HG03558 (cell line): ENCODE data around the gene LBR.
"Not testable (repeated sequence)": the region's sequence is repeated elsewhere in the genome, so short reads cannot be mapped to it uniquely, and the experiment has no call there.

Experiments
- ATAC-seq: cut with Tn5 transposase; IDR thresholded peaks from one replicate; pipeline ENCODE4 v1.9.1; 2021; ENCODE audit warnings: moderate number of reproducible peaks; ENCODE audit not compliant: unreplicated experiment; ENCODE audit errors: extremely low read depth

LBR gene

DNA sequence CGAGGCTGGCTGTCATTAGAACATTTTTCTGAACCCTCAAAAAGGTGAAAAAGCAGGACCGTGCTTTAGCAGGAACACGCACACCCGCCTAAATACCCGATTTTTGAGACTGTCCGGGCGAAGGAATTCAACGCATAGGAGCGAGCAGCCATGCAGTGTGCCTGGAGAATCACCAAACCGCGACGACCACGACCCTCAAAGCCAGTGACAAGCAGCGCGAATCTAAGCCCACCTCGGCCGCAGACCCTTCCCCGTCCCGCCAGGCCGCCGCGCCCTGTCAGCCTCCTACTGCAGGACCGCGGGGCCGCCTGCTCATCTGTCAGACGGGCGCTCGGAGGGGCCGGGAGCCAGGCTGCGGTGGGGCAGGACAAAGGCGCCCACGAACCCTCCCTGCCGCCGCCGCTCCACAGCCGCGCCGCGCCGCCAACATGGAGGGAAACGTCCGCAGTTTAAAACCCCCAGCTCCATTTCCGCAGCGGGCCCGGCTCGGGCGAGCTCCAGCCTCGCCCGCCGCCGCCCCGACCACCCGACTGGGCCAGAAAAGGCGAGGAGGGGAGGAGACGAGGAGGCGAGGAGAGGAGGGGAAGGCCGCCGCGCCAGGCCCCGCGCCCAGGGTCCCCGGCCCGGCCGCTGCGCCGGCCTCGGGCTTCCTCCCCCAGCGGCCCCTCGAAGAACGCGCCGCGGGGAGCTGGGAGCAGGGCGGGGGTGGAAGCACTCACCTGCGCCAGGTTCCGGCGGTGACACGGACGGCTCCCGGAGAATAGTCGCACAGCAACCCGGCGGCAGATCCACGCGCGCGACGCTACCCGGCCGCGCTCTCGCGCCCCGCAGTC is at the start of gene LBR:
LBR (minus strand) TSS at position 804 of the 833 bp plus-strand sequence. CDS start 3,963 bp downstream, outside the sequence.
- ATAC-seq = peak; percentile 3

DNA sequence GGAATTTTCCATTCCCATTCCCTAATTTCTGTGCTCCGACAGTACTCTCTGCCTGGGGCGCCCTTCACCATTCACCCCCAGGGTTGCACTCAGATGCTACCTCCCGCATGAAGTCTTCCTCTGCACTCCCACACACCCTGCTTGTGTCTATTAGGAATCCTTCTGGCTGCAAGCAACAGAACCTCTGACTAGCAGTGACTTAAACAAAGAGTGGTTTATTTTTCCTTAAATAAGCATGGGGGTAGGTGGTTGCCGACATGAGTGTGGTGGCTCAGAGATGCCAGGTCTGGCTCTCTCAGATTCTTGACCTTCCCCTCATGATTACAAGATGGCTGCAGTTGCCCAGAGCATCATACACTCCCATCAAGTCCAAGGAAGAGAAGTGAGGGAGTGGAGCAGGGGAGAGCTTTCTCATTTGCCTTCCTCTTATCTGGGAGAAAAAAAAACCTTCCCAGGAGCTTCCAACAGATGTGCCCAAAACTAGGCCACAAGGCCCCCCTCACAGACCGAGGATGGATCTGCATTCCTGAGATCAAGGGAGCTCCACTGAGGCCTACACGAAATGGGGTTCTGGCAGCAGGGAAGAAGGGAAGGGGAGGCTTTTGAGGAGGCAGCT is 49.6 kb upstream of the LBR start:
- ATAC-seq = no peak

DNA sequence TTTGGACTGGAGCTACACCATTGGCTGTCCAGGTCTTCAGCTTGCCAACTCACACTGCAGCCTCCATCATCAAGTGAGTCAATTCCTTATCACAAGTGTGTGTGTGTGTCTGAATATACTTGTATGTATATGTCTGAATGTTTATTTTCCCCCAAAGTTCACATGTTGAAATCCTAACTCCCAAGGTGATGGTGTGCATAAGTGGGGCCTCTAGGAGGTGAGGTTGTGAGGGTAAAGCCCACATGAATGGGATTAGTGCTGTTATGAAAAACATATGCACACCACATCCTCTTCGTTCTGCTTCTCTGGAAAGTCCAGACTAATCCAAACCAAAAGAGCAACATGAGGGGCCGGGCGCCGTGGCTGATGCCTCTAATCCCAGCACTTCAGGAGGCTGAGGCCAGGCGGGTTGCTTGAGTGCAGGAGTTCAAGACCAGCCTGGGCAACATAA is 48.7 kb upstream of the LBR start:
- ATAC-seq = no peak

DNA sequence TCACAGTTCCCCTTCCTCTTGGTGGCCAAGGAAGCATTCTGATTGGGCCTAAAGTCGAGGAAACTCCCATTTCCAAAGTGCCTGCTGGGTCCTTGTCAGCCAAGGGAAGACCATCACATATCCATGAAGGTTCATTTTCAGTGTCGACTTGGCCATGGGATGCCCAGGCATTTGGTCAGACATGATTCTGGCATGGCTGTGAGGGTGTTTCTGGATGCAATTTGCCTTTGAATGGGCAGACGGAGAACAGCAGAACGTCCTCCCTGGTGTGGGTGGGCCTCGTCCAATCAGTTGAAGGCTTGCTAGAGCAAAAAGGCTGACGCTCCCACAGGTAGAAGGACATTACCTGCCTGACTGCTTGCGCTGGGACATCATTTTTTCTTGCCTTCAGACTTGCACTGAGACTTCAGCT is 48.3 kb upstream of the LBR start:
- no peak for ATAC-seq

DNA sequence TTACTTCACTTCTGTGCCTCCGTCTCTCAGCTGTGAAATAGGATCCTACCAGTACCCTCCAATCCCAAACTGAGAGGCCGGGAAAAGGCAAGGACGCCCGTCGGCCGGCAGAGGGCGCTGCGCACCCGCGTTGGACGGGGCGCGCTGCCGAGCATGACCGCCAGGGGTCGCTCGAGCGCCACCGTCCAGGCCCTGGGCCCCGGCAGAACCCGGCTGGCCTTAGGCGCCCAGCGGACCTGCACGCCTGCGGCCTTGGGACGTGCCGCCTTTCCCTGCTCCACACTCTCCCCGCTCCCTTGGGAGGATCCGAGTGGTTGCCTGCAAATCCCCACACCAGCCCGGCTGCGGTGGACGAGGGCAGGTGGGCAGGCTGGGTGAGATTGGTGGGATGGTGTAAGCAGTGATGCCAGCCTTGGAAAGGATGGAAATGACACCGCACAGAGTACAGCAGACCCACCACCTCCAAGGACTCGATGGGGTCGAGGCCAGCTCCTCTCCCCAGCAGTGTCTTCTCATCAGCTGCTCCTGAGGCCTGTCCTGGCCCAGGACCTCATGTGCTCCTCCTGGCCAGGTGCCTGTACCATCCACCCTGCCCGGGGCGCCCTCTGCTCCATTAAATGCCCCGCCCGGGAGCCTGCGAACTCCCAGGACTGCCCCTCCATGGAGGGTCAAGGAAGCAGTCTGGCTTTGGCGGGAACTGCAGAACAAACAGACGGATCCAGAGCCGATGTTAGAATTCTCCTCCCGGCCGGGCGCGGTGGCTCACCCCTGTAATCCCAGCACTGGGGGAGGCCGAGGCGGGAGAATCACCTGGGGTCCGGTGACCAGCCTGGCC is 47.4 kb upstream of the LBR start:
- peak; percentile 59 for ATAC-seq

DNA sequence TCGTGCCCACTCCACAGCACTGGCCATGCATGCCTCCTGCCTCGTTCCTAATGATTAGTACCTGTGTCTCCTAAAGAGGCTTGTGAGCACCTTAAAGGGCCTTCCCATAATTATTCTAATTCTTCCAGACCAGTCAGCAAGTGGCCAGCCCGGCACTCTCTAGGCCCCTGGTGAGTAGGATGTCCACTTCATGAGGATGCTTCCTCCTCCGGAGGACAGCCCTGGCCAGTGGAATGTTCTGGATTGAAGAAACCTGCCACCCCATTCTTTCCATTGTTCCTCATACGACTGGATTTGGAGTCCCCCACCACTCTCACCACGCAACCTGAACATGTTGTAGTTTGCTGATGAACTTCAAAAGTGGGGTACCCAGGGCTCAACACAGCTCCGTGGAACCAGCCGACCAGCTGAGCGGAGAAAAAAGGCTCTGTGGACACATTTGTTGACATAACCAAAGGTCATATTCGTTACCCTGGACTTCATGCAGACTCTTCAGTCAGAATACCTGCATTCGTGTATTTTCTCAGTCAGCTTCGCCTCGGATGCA is 46.7 kb upstream of the LBR start:
- ATAC-seq = no peak

DNA sequence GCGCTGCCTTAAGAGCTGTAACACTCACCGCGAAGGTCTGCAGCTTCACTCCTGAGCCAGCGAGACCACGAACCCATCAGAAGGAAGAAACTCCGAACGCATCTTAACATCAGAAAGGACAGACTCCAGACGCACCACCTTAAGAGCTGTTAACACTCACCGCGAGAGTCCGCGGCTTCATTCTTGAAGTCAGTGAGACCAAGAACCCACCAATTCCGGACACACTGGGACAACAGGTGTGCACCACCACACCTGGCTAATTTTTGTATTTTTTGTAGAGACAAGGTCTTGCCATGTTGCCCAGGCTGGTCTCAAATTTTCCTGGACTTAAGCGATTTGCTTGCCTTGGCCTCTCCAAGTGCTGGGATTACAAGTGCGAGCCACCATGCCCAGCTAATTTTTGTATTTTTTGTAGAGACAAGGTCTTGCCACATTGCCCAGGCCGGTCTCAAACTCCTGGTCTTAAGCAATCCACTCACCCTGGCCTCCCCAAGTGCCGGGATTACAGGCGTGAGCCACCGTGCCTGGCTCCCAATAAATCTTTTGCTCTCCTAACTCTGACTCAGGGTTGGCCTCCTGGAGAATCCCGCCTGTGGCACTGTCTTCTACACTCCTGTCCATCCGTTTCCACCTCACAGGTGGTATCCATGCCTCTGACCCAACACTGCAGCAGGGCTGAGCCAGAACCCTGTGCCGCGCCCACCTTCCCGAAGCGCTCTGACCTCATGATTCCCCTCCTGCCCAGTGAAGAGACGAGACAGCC is 46.0 kb upstream of the LBR start:
- not testable (repeated sequence) for ATAC-seq

DNA sequence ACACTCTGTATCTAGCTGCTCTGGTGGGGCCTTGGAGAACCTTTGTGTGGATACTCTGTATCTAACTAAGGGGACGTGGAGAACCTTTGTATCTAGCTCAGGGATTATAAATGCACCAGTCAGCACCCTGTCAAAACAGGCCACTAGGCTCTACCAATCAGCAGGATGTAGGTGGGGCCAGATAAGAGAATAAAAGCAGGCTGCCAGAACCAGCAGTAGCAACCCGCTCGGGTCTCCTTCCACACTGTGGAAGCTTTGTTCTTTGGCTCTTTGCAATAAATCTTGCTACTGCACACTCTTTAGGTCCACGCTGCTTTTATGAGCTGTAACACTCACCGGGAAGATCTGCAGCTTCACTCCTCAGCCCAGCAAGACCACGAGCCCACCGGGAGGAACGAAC is 45.4 kb upstream of the LBR start:
- ATAC-seq = not testable (repeated sequence)

DNA sequence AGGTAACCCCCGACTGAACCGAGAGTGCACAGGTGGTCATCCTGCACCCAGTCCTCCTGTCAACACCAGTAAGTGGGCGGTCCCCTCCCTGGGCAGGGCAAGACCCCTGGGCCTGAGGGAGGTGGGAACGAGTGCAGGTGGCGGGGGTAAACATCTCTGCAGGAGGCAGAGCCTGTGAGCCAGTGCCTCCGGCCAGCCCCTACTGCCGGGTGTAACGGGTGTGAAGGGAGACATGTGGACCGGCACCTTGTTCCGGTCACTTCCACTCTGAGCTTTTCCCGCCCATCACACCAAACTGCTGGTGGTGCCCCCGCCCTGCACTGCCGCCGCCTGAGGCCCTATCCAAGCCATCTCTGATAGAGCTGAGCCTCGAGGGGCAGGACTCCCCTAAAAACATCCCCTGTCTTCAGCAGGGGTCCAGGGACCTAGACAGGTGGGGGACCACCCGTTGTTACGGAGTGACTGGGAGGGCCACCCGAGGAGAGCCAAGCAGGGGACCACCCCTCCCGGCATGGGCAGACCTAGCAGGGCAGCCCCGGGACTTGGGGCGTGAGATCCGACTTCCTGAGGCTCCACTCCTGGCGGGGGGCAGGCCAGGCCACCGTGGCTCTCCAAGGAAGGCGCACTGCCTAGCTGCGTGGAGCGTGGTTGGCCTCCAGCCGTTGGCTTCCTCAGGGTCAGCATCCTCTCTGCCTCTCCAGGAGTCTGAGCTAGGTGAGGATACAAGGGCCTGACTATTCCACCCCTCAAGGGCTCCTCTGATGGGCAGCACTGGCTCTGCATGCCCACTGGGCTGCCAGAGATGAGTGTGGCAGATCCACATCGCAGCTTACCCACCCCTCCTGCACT is 43.8 kb upstream of the LBR start:
- no peak for ATAC-seq

DNA sequence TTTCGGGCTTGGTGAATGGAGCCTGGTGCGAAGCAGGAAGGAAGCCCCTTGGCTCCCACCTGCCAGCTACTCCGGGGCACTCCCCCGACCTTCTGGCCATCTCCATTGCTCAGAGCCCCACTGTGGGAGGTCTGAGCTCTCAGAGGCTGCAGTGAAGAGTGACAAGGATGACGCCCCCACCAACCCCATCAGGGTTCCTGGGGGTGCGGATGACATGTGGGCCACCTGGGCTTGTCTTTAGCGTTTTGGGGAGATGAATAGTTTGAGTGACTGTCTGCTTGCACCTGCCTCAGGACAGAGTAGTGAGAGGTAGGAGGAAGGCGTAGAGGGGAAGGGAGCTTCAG is 43.2 kb upstream of the LBR start:
- ATAC-seq = no peak

DNA sequence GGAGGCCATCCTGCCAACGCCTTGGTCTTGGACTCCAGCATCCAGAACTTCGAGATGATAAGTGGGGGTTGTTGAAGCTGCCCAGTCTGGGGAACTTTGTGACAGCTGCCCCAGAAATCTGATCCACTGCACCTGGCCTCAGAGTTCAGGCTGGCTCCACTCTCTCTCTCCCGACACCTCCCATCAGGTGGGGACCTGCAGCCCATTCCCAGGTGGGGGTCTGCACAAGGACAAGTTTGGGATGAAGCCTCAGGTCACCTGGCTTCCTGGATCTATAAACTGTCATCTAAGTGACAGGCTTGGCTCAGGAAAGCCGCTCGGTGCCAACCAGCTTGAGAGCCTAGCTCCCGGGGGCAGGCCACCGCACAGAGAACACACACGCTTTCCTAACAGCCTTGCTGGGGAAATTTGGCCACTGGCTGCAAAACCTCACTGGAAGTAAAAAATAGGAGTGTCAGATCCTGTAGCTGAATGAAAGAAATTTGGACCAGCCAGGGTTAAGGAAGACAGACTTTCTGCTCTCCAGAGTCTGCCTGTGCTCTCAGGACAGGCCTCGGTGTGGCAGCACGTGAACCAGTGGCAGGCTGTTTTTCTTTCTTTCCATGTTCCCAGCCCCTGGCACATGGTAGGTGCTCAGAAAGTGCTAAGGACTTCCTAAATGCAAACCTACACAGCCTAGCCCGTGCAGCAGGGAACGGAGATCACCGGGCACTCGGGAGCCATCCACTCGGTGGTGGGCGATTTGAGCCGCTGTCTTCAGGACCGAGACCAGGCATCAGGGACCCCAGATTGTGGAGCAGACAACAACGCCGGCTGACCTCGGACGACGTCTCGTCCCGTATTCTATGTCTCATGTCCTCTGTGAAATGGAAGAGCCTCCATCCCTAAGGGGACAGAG is 42.6 kb upstream of the LBR start:
- ATAC-seq = no peak

DNA sequence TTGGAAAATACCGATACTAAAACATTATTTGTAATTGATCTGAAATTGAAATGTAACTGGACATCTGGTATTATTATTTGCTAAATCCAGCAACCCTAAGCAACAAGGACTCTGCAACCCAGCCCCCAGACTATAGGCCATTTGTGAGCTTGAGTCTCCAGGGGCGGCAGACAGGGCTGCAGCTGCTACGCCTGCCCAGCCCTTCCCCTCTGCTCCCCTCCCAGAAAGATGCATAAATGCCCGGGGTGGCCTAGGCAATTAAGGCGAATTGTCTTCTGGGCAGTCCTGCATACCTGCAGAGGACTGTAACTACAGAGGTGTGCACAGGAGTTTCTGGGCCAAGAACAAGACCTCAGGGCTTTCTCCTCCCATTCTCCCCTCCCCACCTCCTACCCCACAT is 41.2 kb upstream of the LBR start:
- ATAC-seq = no peak

DNA sequence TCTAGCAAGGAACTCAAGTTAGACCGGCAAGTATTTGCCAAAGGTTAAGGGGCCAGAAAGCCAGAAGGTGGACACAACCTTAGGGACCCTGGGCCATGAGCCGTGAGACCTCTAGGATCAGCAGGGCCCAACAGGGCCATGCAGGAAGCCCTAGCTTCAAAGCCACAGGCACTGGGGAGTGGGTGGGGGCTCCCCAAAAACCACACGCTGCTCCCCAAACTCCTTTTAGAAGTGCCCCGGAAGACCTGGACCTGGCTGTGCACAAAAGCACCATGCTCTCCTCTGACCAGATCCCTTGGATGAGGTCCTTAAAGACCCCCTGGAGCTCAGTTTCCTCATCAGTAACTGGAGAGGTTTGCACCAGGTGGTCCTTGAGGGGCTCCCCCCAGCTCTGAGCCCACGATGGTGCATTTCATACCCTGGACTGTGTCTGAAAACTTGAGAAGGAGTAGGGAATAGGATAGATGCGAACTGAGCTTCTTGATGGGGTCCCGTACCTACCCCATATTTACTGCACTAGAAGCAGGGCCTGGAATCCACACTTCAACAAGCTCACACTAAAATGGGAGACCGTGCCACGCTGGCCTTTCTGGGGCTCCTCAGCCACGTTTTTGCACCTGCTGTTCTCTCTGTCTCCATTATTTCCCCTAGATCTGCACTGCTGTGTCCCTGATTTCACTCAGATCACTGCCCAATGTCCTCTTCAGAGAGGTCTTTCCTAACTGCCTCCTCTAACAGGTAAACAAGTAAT is 40.6 kb upstream of the LBR start:
- ATAC-seq = no peak

DNA sequence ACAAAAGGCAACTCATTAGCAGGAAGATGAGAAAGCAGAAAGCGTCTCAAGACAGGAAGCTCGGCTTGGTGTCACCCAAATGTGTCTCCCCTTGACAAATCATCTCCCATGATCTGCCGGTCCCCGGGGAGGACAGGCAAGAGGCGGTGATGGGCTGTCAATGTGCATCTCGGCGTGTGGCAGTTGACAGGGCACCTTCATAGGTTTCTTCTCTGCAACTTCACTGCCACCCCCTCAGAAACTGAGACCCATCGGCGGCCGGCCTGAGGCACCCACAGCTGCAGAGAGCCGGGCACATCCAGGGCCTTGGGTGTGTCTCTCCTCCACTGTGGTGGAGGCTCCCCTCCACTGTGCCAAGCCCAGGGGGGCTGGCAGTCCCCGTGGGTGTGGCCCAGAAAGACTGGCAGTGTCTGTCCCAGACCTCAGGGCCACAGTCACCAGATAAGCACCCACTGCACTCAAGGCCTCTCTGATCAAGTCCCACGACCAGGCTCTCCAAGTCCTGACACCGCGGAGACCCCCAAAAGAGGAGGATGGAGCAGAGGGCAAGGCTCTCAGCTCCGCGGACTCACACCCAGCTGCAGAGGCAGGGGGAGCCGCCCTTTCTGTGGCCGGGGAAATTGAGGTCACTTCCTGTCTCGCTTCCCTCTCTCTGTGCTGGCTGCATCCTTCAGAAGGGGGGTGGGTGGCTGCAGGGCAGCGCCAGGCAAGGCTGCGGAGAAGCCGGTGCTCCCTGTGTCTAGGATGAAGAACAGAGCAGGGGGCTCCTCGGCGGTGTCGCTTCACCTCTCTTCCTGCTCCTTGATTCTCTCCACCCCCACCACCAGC is 39.6 kb upstream of the LBR start:
- ATAC-seq = peak; percentile 87

DNA sequence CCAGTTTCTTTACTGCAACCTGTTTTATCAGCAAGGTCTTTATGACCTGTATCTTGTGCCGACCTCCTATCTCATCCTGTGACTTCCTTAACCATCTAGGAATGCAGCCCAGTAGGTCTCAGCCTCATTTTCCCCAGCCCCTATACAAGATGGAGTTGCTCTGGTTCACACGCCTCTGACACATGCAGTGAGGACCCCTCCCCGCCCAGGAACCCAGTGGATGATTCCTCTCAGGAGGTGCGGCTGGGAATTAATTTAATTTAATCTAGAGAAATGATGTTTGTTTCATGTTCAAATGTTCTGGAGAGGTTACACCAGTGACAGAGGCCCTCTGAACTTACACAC is 39.0 kb upstream of the LBR start:
- ATAC-seq = no peak

DNA sequence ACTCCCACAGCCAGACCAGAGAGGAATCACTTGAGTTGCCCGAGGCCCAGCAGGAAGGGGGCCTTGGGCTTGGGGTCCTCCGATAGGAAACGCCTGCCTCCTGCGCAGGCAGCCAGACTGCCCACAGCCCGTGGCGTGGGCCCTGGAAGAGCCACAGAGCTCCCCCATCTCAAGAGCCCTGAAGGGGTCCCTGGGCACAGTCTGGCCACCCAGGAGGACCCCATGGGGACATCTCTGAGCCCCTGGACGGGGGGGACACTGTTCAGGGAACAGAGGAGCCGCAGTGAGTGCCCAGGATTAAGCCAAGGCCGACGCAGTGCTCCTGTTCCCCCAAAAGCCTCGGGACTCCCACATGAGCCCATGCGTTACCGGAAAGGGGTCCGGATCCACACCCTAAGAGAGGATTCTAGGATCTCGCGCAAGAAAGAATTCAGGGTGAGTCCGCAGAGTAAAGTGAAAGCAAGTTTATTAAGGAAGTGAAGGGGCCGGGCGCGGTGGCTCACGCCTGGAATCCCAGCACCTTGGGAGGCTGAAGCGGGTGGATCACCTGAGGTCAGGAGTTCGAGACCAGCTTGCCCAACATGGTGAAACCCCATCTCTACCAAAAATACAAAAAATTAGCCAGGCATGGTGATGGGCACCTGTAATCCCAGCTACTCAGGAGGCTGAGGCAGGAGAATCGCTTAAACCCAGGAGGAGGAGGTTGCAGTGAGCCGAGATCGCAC is 38.1 kb upstream of the LBR start:
- ATAC-seq = no peak
